ENCODE measurements around the gene MBD3L1.

MBD3L1 gene

GRCh38 chr19:8880868-8881488 lies 48.8 kb downstream of the MBD3L1 start:
- DNase-seq (ENCODE audit: low read depth, low spot score), result no peak

- no peak for DNase-seq (ENCODE audit: low read depth, low spot score)
These were observed 49.3 kb downstream of the MBD3L1 start for GRCh38 chr19:8881512-8881911.

- no peak for DNase-seq (ENCODE audit: low read depth, low spot score)
These were observed 52.2 kb downstream of the MBD3L1 start for GRCh38 chr19:8884416-8884815.

- no peak for DNase-seq (ENCODE audit: low read depth, low spot score)
These were observed 55.2 kb downstream of the MBD3L1 start for GRCh38 chr19:8887364-8887763.

GRCh38 chr19:8890260-8890659 lies 58.1 kb downstream of the MBD3L1 start:
- no peak for DNase-seq (ENCODE audit: low read depth, low spot score)
